GM12892 (cell line): ENCODE results near the gene FRY.

Experiments
- POLR2A ChIP-seq: IDR thresholded peaks from 2 replicates; pipeline ENCODE4 v1.6.1; 2011; ENCODE audit warnings: low read depth, low read length, control low read depth
- TAF1 ChIP-seq: IDR thresholded peaks from 2 replicates; pipeline ENCODE4 v1.6.1; 2011; ENCODE audit warnings: low read depth, mild to moderate bottlenecking, control low read depth, low read length, borderline replicate concordance

DNA sequence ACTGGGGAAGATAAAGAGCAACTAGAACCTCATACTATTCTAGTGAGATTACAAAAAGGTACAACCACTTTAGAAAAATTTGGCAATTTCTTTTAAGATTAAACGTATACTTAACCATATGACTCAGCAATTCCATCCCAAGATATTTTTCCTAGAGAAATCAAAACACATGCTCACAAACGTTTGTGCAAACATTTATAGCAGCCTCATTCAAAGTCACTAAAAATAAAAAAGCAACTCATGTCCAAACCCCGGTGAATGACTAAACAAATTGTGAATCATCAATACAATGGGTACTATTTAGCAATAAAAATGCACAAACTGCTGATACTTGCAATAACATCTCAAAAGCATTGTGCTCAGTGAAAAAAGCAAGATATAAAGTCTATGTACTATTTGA lies 121.5 kb downstream of the FRY start:
- TF ChIP-seq POLR2A (no peak), TAF1 (no peak)
